ENCODE data around the gene CAT.

CAT gene

DNA sequence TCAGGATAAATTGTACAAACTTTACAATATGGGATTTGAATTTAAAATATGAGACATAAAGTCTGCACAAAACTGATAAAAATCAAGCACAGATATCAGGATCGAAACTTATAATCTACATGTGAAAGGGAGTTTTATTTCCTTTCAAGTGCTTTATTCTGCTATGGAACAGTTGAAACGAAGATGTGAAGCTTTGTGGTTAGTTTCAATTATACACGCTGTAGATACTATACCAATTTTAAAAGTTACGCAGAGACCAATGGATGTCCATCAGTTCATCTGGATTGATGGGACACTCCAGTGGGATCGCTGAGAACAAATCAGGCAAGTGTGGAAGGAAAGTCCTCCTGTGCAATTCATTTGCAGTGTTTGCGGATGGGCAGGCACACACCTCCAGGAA lies 34.5 kb upstream of the CAT start:
- DNase-seq (ENCODE audit: low read depth): no peak
- no peak overlapping the region for H3K4me3 ChIP-seq (replicated peaks; ENCODE audit: low read depth, low read length)
- TF ChIP-seq, protein P1, sequence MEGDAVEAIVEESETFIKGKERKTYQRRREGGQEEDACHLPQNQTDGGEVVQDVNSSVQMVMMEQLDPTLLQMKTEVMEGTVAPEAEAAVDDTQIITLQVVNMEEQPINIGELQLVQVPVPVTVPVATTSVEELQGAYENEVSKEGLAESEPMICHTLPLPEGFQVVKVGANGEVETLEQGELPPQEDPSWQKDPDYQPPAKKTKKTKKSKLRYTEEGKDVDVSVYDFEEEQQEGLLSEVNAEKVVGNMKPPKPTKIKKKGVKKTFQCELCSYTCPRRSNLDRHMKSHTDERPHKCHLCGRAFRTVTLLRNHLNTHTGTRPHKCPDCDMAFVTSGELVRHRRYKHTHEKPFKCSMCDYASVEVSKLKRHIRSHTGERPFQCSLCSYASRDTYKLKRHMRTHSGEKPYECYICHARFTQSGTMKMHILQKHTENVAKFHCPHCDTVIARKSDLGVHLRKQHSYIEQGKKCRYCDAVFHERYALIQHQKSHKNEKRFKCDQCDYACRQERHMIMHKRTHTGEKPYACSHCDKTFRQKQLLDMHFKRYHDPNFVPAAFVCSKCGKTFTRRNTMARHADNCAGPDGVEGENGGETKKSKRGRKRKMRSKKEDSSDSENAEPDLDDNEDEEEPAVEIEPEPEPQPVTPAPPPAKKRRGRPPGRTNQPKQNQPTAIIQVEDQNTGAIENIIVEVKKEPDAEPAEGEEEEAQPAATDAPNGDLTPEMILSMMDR (IDR thresholded peaks at IDR 0.05; ENCODE audit: low read length, missing control alignments): no peak

GRCh38 chr11:34405079-34405858 lies 33.5 kb upstream of the CAT start:
- no peak for DNase-seq (ENCODE audit: low read depth)
- TF ChIP-seq, protein P1 (IDR thresholded peaks at IDR 0.05; ENCODE audit: low read length, missing control alignments): no peak
- H3K4me3 ChIP-seq (replicated peaks; ENCODE audit: low read depth, low read length): no peak overlapping the region

- DNase-seq (ENCODE audit: low read depth): no peak
- TF ChIP-seq, protein P1 (IDR thresholded peaks at IDR 0.05; ENCODE audit: low read length, missing control alignments): no peak
Measured at GRCh38 chr11:34406413-34406812, 32.3 kb upstream of the CAT start.

GRCh38 chr11:34407121-34407813 lies 31.5 kb upstream of the CAT start:
- H3K4me3 ChIP-seq (replicated peaks; ENCODE audit: low read depth, low read length): no peak overlapping the region
- TF ChIP-seq, protein P1 (IDR thresholded peaks at IDR 0.05; ENCODE audit: low read length, missing control alignments): no peak
- DNase-seq (ENCODE audit: low read depth): no peak

More at GRCh38 chr11:34406413-34406812, 32.3 kb upstream of the CAT start:
- H3K4me3 ChIP-seq (replicated peaks; ENCODE audit: low read depth, low read length): no peak overlapping the region

GRCh38 chr11:34408580-34409172 lies 30.1 kb upstream of the CAT start:
- DNase-seq (ENCODE audit: low read depth): no peak
- H3K4me3 ChIP-seq (replicated peaks; ENCODE audit: low read depth, low read length): no peak overlapping the region
- TF ChIP-seq, protein P1 (IDR thresholded peaks at IDR 0.05; ENCODE audit: low read length, missing control alignments): no peak

DNA sequence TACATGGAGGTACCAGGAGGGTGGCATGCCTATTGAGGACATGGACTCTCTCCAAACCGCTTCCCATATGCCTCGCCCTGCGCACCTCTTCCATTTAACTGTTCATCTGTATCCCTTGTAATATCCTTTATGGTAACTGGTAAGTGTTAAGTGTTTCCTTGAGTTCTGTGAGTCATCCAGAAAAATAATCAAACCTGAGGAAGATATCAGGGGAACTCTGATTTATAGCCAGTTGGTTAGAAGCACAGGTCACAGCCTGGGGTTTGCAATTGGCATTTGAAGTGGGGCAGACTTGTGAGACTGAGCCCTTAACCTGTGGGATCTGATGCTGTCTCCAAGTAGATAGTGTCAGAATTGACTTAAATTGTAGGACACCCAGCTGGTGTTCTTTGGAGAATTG lies 27.6 kb upstream of the CAT start:
- DNase-seq (ENCODE audit: low read depth): no peak
- H3K4me3 ChIP-seq (replicated peaks; ENCODE audit: low read depth, low read length): no peak overlapping the region
- TF ChIP-seq, protein P1 (IDR thresholded peaks at IDR 0.05; ENCODE audit: low read length, missing control alignments): no peak
